Large intestine (tissue), 3 donors: ENCODE measurements around the gene CTXN2. TPM values are rescaled to one million over a fixed set of nuclear protein-coding genes. Genes with fewer than 3 reads are reported as not detected.

Experiments used
- DNase-seq, 2 donors: peaks; one replicate each; pipeline versions ENCODE4 v3.0.0 to v3.0.0-alpha.2; 2013
- H3K27ac ChIP-seq: one replicate; pipeline ENCODE4 v1.5.1; 2013; ENCODE audit warnings: low read length
- H3K27me3 ChIP-seq: 2 replicates; pipeline ENCODE4 v1.6.1; 2013; ENCODE audit warnings: low read length; ENCODE audit not compliant: control insufficient read depth, insufficient read depth
- H3K36me3 ChIP-seq: 2 replicates; pipeline ENCODE4 v1.6.1; 2013; ENCODE audit warnings: low read length; ENCODE audit not compliant: control insufficient read depth, insufficient read depth
- H3K4me1 ChIP-seq: one replicate; pipeline ENCODE4 v1.6.1; 2013; ENCODE audit warnings: low read length; ENCODE audit not compliant: control insufficient read depth, insufficient read depth
- H3K4me3 ChIP-seq: one replicate; pipeline ENCODE4 v1.5.1; 2013; ENCODE audit warnings: low read length
- H3K9me3 ChIP-seq: one replicate; pipeline ENCODE4 v1.6.1; 2013; ENCODE audit warnings: mild to moderate bottlenecking, low read depth, low read length, moderate library complexity; ENCODE audit not compliant: control insufficient read depth
- WGBS: methylation state at CpG from one replicate; pipeline ENCODE4 v1.1.5; 2013; ENCODE audit warnings: low lambda C conversion rate; ENCODE audit not compliant: insufficient coverage; 5-methylcytosine and 5-hydroxymethylcytosine counted together
- polyA plus RNA-seq: library from polyadenylated mRNA; unstranded; fragments of 120-200 nt; gene quantifications from one replicate; pipeline ENCODE4 v1.2.1, GENCODE V29; 2013

Gene CTXN2
- polyA plus RNA-seq, 1 donor: 0.10 TPM

DNA sequence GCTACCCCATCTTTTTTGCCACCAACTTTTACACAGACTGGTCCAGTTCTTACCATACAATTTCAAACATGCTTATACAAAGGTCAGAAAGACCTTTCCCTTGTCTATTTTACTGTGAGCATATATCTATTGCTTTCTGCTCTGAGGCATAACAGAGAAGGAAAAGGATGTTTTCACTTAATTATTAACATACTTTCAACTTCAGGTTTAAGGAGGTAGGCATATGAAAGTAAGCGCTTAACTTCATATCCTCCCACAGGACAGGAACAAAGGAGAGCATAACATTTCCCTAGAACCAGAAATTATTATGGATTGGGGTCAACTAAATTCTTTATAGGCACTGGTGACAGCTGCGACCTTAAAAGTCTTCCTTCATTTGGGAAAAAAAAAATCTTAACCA, 14.5 kb upstream of the CTXN2 start:
- Histone ChIP-seq H3K27me3 (peaks cover 8% of the 10 kb centered on the region), H3K4me3 (peak overlapping the region; percentile 54), H3K36me3 (no peaks in the 10 kb centered on the region), H3K4me1 (no peaks in the 10 kb centered on the region), H3K9me3 (no peaks in the 10 kb centered on the region), H3K27ac (no peak overlapping the region)
- DNase-seq: peak in 1 of 2 donors; percentile 9
- WGBS: 100% methylated on average over 1 of the region's 2 CpGs

DNA sequence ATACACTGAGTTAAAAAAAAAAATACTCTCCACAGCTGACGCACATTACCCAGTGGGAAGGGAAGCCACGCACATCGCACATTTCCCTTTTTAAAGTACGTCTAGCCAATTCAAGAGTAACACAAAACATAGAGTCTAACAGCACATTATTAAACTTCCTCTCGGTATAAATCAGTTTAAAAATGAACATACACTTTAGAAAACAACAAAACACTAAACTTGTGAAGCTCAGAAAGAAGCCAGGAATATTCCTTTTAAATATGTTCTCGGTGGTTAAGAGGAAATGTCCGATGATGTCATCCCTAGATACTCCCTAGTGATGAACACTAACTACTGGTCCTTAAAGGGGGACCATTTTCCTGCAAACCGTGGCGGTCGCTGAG, 14.1 kb upstream of the CTXN2 start:
- Histone ChIP-seq H3K27ac (peak overlapping the region; percentile 58), H3K36me3 (no peaks in the 10 kb centered on the region), H3K4me3 (peak overlapping the region; percentile 54), H3K27me3 (peaks cover 8% of the 10 kb centered on the region), H3K9me3 (no peaks in the 10 kb centered on the region), H3K4me1 (no peaks in the 10 kb centered on the region)
- 0% methylated on average over 2 of the region's 10 CpGs for WGBS
- peak; percentile 38 to 82 for DNase-seq

DNA sequence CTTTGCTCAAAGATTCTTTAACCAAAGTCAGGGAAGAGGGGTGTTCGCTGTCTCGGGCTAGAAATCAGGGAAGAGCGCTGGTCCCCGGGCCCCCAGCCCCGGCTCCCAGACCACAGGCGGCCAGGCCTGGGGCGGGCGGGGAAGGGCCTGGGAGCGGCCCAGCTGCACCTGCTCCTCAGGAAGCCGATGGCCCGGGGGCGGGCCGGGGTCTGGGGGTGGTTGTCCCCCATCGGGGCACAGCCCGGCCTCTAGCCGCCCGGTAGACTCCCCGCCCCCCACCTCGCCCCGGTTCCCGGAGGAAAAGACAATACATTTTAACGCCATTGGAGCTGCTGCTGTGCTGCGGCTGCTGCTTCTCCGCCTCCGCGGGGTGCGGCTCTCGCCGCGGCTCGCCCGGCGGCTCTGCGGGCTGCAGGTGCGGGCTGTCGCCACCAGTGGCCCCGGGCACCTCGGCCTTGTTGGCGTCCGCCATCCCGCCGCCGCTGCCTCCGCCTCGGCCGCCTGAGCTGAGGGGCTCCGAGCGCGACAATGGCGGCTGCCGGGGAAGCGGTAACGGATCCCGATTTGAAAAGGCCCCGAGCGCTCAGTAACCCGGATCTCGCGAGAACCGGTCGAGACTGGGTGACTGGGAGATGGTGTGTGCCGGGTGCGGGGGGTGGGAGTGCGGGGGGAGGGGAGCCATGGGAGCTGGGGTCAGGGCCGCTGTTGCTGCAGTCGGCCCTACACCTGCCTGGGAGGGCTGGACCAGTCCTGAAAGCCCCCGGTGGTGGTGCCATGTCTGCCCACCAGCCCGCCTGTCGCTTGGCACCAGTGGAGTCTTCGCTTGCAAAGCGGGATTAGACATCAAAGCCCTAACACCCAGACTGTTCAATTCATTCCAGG, 13.5 kb upstream of the CTXN2 start, which contains the start of gene MYEF2:
Gene MYEF2 (minus strand): TSS at position 530 of the 882 bp plus-strand sequence. CDS start 58 bp downstream, at position 472.
- no CpG with 5 or more reads among the region's 71 CpGs for WGBS
- peaks cover 8% of the 10 kb centered on the region for H3K27me3 ChIP-seq

DNA sequence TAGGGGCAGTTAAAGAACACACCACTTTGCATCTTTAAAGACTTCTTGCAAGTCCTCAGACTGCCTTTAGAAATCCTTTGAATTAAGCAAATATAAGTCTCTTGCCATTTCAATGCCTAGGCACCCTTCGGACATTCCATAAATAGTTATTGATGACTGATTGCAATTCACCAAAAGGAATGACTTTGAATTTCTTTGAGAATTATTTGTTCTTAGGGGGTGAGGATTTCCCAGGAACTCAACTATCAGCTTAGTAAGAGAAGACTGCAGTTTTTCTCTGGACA, 12.9 kb upstream of the CTXN2 start:
- H3K4me1 ChIP-seq: no peaks in the 10 kb centered on the region
- no peaks in the 10 kb centered on the region for H3K36me3 ChIP-seq
- no peak overlapping the region for H3K27ac ChIP-seq
- H3K27me3 ChIP-seq: peaks cover 8% of the 10 kb centered on the region
- WGBS: no CpG with 5 or more reads among the region's 1 CpG
- H3K4me3 ChIP-seq: peak overlapping the region; percentile 54
- H3K9me3 ChIP-seq: no peaks in the 10 kb centered on the region
- DNase-seq: no peak

More for the DNA sequence above, 13.5 kb upstream of the CTXN2 start, which contains the start of gene MYEF2:
- peak; percentile 42 to 82 for DNase-seq
- no peaks in the 10 kb centered on the region for H3K4me1 ChIP-seq
- no peaks in the 10 kb centered on the region for H3K9me3 ChIP-seq
- H3K36me3 ChIP-seq: no peaks in the 10 kb centered on the region
- H3K27ac ChIP-seq: peak within 1 kb of the TSS; percentile 58
- peak within 1 kb of the TSS; percentile 54 for H3K4me3 ChIP-seq

DNA sequence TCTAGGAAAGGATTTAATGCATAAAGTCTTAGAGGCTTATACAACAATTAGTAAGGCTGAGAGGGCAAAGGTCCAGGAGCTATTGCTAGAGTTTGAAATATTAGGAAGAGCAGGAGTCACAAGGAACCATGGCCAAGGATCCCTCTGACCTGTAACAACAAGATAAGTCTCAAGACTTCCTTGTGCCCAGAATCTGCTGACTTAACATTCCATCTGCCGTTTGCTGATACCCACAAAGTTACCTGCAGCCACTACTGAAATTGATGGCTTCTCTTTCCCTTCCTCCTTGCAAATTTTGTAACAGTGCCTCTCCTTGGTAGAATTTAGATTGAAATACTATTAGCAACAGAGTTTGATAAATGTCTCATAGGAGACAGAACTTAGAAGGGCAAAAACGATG, 8.7 kb upstream of the CTXN2 start:
- Histone ChIP-seq H3K27me3 (peaks cover 8% of the 10 kb centered on the region), H3K4me3 (no peak overlapping the region), H3K9me3 (no peaks in the 10 kb centered on the region), H3K27ac (no peak overlapping the region), H3K36me3 (no peaks in the 10 kb centered on the region), H3K4me1 (no peaks in the 10 kb centered on the region)
- DNase-seq: peak; percentile 12 to 35
- 80% methylated on average over 1 of the region's 2 CpGs for WGBS

DNA sequence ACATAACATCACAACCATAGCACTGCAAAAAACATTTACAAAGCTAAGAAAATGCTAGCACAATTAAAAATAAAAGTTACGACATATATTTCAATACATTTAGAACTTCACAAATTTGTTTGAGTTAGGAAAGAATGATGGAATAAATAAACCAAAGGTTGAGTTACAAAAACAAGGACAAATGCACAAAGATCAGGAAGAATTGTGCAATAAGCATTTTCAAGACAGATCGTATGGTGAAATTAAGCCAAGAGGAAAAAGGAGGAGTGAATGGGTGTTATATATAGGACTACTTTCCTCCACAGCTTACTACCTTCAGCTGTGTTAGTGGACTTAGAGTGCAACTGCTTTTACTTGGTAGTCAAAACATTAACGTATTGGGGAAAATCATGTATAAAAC, 5.9 kb upstream of the CTXN2 start:
- no peaks in the 10 kb centered on the region for H3K36me3 ChIP-seq
- no peaks in the 10 kb centered on the region for H3K4me1 ChIP-seq
- H3K9me3 ChIP-seq: no peaks in the 10 kb centered on the region
- no peak for DNase-seq
- no peak overlapping the region for H3K4me3 ChIP-seq
- no peak overlapping the region for H3K27ac ChIP-seq
- 92% methylated on average over 3 of the region's 3 CpGs for WGBS
- peaks cover 3% of the 10 kb centered on the region for H3K27me3 ChIP-seq

DNA sequence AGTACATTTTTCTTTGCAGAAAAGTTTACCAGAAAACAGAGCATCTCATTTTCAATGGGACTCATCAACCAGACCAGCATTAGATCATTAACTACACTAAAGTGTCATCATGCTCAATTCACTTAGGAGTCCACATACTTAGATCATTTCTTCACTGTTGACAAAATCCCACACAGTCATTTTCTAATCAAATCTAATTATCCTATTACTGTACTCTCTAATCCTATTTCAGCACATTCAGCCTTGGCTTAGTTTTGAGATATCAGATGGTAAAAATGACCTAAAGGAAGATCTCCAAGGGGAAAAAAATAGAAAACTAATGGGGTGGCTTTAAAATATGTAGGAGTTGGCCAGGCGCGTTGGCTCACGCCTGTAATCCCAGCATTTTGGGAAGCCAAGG, 5.2 kb upstream of the CTXN2 start:
- H3K27me3 ChIP-seq: peaks cover under 1% of the 10 kb centered on the region
- H3K4me1 ChIP-seq: no peaks in the 10 kb centered on the region
- 100% methylated on average over 3 of the region's 3 CpGs for WGBS
- H3K36me3 ChIP-seq: no peaks in the 10 kb centered on the region
- DNase-seq: no peak
- no peak overlapping the region for H3K4me3 ChIP-seq
- no peaks in the 10 kb centered on the region for H3K9me3 ChIP-seq
- H3K27ac ChIP-seq: no peak overlapping the region

DNA sequence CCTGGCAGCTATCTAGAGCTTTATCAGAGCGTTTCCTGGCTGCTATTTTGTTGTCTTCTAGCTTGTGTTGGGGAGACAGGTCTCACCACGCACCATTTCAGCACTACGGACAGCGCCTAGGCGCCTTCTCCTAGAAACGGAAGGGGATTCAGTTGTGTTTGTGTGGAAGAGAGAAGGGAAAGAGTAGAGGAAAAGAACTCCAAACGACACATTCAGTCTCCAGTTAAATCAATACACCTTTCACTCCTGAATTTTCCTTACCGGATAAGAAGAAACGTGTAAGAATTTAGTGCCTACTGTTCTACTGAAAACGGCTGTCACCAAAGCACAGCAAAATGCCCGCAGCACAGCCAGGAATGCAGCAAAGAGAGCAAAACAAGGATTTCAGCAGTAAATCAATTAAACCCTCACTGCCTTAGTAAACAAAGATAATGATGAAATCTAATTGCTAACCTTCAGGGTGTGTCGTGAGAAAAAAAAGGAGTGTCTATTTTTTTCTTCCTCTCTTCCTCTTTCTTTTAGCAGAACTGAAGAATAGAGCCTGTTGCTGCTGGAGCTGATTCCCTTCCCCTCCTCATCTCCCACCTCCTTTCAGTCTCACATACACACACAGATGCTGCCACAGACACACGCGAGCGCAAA, 412 bp upstream of the CTXN2 start:
- Histone ChIP-seq H3K27me3 (peaks cover 12% of the 10 kb centered on the region), H3K9me3 (no peaks in the 10 kb centered on the region), H3K27ac (peak overlapping the region; percentile 20), H3K4me1 (no peaks in the 10 kb centered on the region), H3K36me3 (no peaks in the 10 kb centered on the region), H3K4me3 (peak overlapping the region; percentile 24)
- DNase-seq: peak; percentile 56 to 65
- WGBS: no CpG with 5 or more reads among the region's 15 CpGs

DNA sequence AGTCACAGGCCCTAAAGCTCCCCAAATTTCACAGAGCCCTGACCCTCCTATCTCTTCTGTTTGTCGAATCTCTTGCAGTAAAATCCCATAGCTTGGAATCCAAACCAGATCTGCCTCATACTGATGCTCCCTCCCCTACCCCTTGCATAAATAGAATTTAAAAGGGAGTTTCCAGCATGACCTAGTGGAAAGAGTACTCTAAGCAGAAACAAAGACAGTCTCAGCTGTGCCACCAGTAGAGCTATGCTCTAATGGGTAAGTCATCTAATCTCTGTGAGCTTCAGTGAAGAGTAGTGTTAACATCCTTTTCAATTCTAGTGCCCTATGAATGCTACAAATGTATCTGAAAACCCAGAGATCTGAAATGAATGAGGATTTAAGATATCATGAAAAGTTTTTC, 10.6 kb downstream of the CTXN2 start:
- peaks cover 2% of the 10 kb centered on the region for H3K27me3 ChIP-seq
- H3K9me3 ChIP-seq: no peaks in the 10 kb centered on the region
- no peaks in the 10 kb centered on the region for H3K36me3 ChIP-seq
- H3K27ac ChIP-seq: no peak overlapping the region
- no CpG with 5 or more reads among the region's 1 CpG for WGBS
- H3K4me3 ChIP-seq: no peak overlapping the region
- no peaks in the 10 kb centered on the region for H3K4me1 ChIP-seq
- no peak for DNase-seq

DNA sequence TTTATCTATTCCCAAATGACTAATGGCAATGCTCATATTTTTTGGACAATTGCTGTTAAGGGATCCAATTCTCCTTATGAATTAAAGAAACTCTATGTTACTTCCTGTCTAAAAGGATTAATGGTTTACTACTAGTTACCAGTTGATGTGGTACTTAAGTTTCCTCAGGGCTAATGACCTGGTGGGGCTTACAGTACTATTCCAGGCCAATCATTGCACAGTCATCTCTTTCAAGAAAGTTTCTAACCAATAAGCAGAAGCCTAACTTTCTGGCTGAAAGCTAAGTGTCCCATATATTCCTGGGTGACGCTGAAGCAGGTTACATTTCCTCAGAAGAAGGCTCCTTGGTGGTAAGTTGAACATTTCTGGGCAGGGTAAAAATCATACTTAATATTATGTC, 14.5 kb downstream of the CTXN2 start, which contains the start of gene SLC12A1:
Gene SLC12A1 (plus strand): TSS at position 322 of the 400 bp plus-strand sequence. CDS start 1,418 bp downstream, outside the sequence.
- H3K27me3 ChIP-seq: peaks cover 2% of the 10 kb centered on the region
- no peak within 1 kb of the TSS for H3K27ac ChIP-seq
- no peaks in the 10 kb centered on the region for H3K36me3 ChIP-seq
- no peak for DNase-seq
- H3K4me3 ChIP-seq: no peak within 1 kb of the TSS
- WGBS: 91% methylated on average over 1 of the region's 1 CpG
- no peaks in the 10 kb centered on the region for H3K4me1 ChIP-seq
- no peaks in the 10 kb centered on the region for H3K9me3 ChIP-seq
